Trophoblast cell (in vitro differentiated cells and primary cell): ENCODE results near the gene HRCT1.
A peak's percentile ranks its signal among the peaks of the same experiment; 100 is the strongest.

Experiments used
- DNase-seq, 2 donors: peaks; one replicate each; pipeline ENCODE4 v3.0.0-alpha.2; 2016
- H2AFZ ChIP-seq: 2 replicates; pipeline ENCODE4 v1.6.1; 2013; ENCODE audit warnings: low read length, moderate library complexity, mild to moderate bottlenecking; ENCODE audit not compliant: insufficient read depth, poor library complexity
- H2AK5ac ChIP-seq: 2 replicates; pipeline ENCODE4 v1.6.1; 2013; ENCODE audit warnings: mild to moderate bottlenecking, low read length
- H2BK120ac ChIP-seq: 2 replicates; pipeline ENCODE4 v1.6.1; 2013; ENCODE audit warnings: low read length, mild to moderate bottlenecking, moderate library complexity; ENCODE audit not compliant: insufficient read depth, poor library complexity
- H2BK12ac ChIP-seq: 2 replicates; pipeline ENCODE4 v1.6.1; 2013; ENCODE audit warnings: mild to moderate bottlenecking, low read length, moderate library complexity
- H2BK5ac ChIP-seq: 2 replicates; pipeline ENCODE4 v1.6.1; 2013; ENCODE audit warnings: low read length, low read depth, moderate library complexity, mild to moderate bottlenecking; ENCODE audit not compliant: poor library complexity
- H3K14ac ChIP-seq: 2 replicates; pipeline ENCODE4 v1.6.1; 2013; ENCODE audit warnings: mild to moderate bottlenecking, low read length
- H3K18ac ChIP-seq: 2 replicates; pipeline ENCODE4 v1.6.1; 2013; ENCODE audit warnings: mild to moderate bottlenecking, low read length
- H3K23ac ChIP-seq: 2 replicates; pipeline ENCODE4 v1.6.1; 2013; ENCODE audit warnings: low read length
- H3K27ac ChIP-seq: 2 replicates; pipeline ENCODE4 v1.5.1; 2013; ENCODE audit warnings: low read depth, mild to moderate bottlenecking, inconsistent platforms, low read length, moderate library complexity
- H3K27me3 ChIP-seq: 2 replicates; pipeline ENCODE4 v1.6.1; 2013; ENCODE audit warnings: inconsistent platforms, mild to moderate bottlenecking, low read length, moderate library complexity; ENCODE audit not compliant: insufficient read depth
- H3K36me3 ChIP-seq, 2 experiments: 1 replicate in 1 of 2; 2 replicates in 1 of 2; pipeline ENCODE4 v1.6.1; 2013; ENCODE audit warnings: low read length in 2 of 2, mild to moderate bottlenecking in 2 of 2, moderate library complexity in 1 of 2; ENCODE audit not compliant: insufficient read depth in 2 of 2, control insufficient read depth in 1 of 2
- H3K4ac ChIP-seq: 2 replicates; pipeline ENCODE4 v1.6.1; 2013; ENCODE audit warnings: low read depth, mild to moderate bottlenecking, low read length, moderate library complexity
- H3K4me1 ChIP-seq, 2 experiments: 1 replicate in 1 of 2; 2 replicates in 1 of 2; pipeline ENCODE4 v1.6.1; 2013; ENCODE audit warnings: low read length in 2 of 2, mild to moderate bottlenecking in 2 of 2, moderate library complexity in 1 of 2; ENCODE audit not compliant: insufficient read depth in 2 of 2, control insufficient read depth in 1 of 2
- H3K4me2 ChIP-seq: 2 replicates; pipeline ENCODE4 v1.6.1; 2013; ENCODE audit warnings: inconsistent platforms, mild to moderate bottlenecking, low read length, moderate library complexity
- H3K4me3 ChIP-seq: 2 replicates; pipeline ENCODE4 v1.5.1; 2013; ENCODE audit warnings: mild to moderate bottlenecking, low read depth, low read length, inconsistent platforms
- H3K79me1 ChIP-seq: one replicate; pipeline ENCODE4 v1.6.1; 2013; ENCODE audit warnings: low read length
- H3K79me2 ChIP-seq: 2 replicates; pipeline ENCODE4 v1.6.1; 2013; ENCODE audit warnings: low read length, mild to moderate bottlenecking; ENCODE audit not compliant: control insufficient read depth, insufficient read depth, poor library complexity
- H3K9ac ChIP-seq: 2 replicates; pipeline ENCODE4 v1.6.1; 2013; ENCODE audit warnings: mild to moderate bottlenecking, low read length
- H3K9me3 ChIP-seq: 2 replicates; pipeline ENCODE4 v1.6.1; 2013; ENCODE audit warnings: low read depth, mild to moderate bottlenecking, control low read depth, inconsistent platforms, low read length; ENCODE audit not compliant: insufficient read depth
- H4K12ac ChIP-seq: 2 replicates; pipeline ENCODE4 v1.6.1; 2013; ENCODE audit warnings: low read depth, mild to moderate bottlenecking, low read length, moderate library complexity
- H4K8ac ChIP-seq: 2 replicates; pipeline ENCODE4 v1.6.1; 2013; ENCODE audit warnings: low read depth, mild to moderate bottlenecking, low read length, moderate library complexity
- H4K91ac ChIP-seq: one replicate; pipeline ENCODE4 v1.6.1; 2013; ENCODE audit warnings: low read depth, mild to moderate bottlenecking, low read length, moderate library complexity
- WGBS: extraction: QIAGEN DNeasy Blood & Tissue Kit; methylation state at CpG from one replicate; pipeline ENCODE4 v1.1.7; 2013; ENCODE audit warnings: missing lambda C conversion rate; ENCODE audit not compliant: insufficient read length, insufficient coverage; ENCODE audit errors: extremely low coverage; 5-methylcytosine and 5-hydroxymethylcytosine counted together

HRCT1 gene

DNA sequence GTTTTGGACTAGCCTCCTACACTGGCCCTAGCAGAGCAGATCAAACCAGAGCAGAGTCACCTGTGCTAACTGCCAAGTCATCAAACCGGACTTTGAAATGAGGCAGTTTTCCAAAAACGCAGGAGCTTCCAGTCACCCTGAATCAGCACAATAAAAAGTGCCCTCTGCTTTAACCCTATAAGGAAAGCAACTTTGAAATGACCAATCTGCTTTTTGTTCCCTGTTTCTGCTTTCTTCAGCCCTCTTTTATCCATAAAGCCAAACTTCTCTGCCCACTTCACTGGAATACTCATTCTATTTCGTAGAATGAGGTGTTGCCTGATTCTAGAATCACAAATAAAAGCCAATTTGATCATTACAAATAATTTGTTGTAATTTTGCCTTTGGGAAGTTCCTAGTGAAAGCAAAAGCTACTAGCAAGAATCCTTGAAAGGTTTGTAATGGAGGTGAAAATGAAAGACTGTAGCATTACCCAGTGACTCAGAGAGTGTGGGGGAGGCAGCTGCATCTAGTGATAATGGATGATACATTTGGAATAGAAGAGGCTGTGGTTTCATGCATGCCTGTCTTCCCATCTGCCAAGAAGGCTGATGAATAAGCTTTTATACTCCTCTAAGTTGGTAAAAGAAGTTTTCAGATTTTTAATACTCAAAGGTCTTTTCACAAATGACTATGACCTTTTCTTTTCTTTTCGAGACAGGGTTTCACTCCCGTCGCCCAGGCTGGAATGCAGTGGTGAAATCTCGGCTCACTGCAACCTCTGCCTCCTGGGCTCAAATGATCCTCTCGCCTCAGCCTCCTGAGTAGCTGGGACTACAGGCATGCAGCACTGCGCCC is 18.1 kb downstream of the HRCT1 start:
- no peak overlapping the region for H4K8ac ChIP-seq
- no peak overlapping the region for H2BK120ac ChIP-seq
- no peak overlapping the region for H2BK5ac ChIP-seq
- peaks cover 0 to 6% of the 10 kb centered on the region in 2 experiments for H3K4me1 ChIP-seq
- H3K4ac ChIP-seq, result no peak overlapping the region
- WGBS, result no CpG with 5 or more reads among the region's 9 CpGs
- H3K14ac ChIP-seq, result no peak overlapping the region
- no peaks in the 10 kb centered on the region for H3K79me1 ChIP-seq
- H3K23ac ChIP-seq, result no peak overlapping the region
- no peak overlapping the region for H3K27ac ChIP-seq
- no peak overlapping the region for H3K4me3 ChIP-seq
- no peak overlapping the region for H3K18ac ChIP-seq
- H3K4me2 ChIP-seq, result no peak overlapping the region
- no peak overlapping the region for H2AK5ac ChIP-seq
- H3K79me2 ChIP-seq, result no peaks in the 10 kb centered on the region
- H4K91ac ChIP-seq, result no peak overlapping the region
- no peak overlapping the region for H2AFZ ChIP-seq
- H4K12ac ChIP-seq, result no peak overlapping the region
- no peaks in the 10 kb centered on the region for H3K27me3 ChIP-seq
- H2BK12ac ChIP-seq, result no peak overlapping the region
- H3K9ac ChIP-seq, result no peak overlapping the region
- peaks cover 2% of the 10 kb centered on the region for H3K9me3 ChIP-seq
- DNase-seq, result peak; percentile 49 to 63
- no peaks in the 10 kb centered on the region for H3K36me3 ChIP-seq

DNA sequence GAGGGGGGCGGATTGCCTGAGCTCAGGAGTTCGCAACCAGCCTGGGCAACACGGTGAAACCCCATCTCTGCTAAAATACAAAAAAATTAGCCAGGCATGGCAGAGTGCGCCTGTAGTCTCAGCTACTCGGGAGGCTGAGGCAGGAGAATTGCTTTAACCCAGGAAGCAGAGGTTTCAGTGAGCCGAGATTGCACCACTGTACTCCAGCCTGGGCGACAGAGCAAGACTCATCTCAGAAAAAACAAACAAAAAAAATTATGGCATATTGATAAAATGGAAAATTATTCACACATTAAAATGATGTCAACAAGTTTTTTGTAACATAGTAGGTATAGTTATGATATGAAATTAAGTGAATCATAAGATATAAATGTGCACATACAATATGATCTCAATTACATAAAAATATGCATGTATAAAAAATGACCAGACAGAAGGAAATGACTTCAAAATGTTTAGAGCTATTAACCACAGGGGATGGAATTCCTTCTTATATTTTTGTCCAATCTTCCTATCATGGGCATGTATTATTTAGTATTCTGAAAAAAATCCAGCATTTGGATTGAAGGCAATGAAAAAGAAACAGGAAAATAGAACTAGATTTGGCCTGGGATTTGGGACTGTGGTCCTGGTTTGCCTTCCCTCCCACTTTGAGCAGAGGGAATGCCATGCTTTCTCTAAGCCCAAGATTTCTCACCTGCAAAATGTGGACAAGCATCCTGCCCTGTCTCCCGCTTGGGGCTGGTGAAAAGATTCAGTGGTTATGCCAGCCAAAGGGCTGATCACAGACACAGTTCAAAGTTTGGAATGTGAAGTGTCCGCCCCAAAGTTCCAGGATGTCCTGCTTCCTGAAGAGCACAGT is 22.8 kb downstream of the HRCT1 start:
- no peak overlapping the region for H3K14ac ChIP-seq
- no peak overlapping the region for H3K27ac ChIP-seq
- H3K27me3 ChIP-seq, result no peaks in the 10 kb centered on the region
- no peak overlapping the region for H4K8ac ChIP-seq
- DNase-seq, result no peak
- H2AFZ ChIP-seq, result no peak overlapping the region
- H3K23ac ChIP-seq, result no peak overlapping the region
- no peak overlapping the region for H3K9ac ChIP-seq
- H2BK120ac ChIP-seq, result no peak overlapping the region
- H2AK5ac ChIP-seq, result no peak overlapping the region
- H3K4ac ChIP-seq, result no peak overlapping the region
- no peak overlapping the region for H4K12ac ChIP-seq
- no peak overlapping the region for H3K4me3 ChIP-seq
- H3K36me3 ChIP-seq, result no peaks in the 10 kb centered on the region
- no peaks in the 10 kb centered on the region for H3K79me2 ChIP-seq
- WGBS, result no CpG with 5 or more reads among the region's 9 CpGs
- H3K9me3 ChIP-seq, result no peaks in the 10 kb centered on the region
- no peak overlapping the region for H3K4me2 ChIP-seq
- no peak overlapping the region for H2BK5ac ChIP-seq
- no peak overlapping the region for H4K91ac ChIP-seq
- H3K4me1 ChIP-seq, result peaks cover 0 to 6% of the 10 kb centered on the region in 2 experiments
- no peak overlapping the region for H3K18ac ChIP-seq
- H2BK12ac ChIP-seq, result no peak overlapping the region
- no peaks in the 10 kb centered on the region for H3K79me1 ChIP-seq

DNA sequence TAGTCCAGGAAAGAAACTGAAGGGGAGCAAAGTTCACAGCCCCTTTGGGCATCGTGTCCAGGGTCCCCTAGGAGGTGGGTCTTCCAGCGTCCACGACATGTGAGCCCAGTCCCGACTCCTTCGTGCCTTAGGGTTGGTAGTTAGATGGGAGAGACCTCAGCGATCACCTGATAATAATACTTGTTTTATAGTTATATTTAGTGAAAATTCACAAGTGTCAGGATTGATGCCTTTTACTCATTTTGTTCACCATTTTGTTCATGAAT is 23.4 kb downstream of the HRCT1 start:
- Histone ChIP-seq H3K4me2 (no peak overlapping the region), H3K18ac (no peak overlapping the region), H2AFZ (no peak overlapping the region), H3K9ac (no peak overlapping the region), H2BK5ac (no peak overlapping the region), H3K36me3 (no peaks in the 10 kb centered on the region), H3K4me1 (peaks cover 0 to 5% of the 10 kb centered on the region in 2 experiments), H3K14ac (no peak overlapping the region), H2AK5ac (no peak overlapping the region), H2BK120ac (no peak overlapping the region), H3K9me3 (no peaks in the 10 kb centered on the region), H3K4me3 (no peak overlapping the region), H3K79me1 (no peaks in the 10 kb centered on the region), H3K79me2 (no peaks in the 10 kb centered on the region), H3K4ac (no peak overlapping the region), H2BK12ac (no peak overlapping the region), H4K12ac (no peak overlapping the region), H3K27ac (no peak overlapping the region), H3K27me3 (no peaks in the 10 kb centered on the region), H3K23ac (no peak overlapping the region), H4K91ac (no peak overlapping the region), H4K8ac (no peak overlapping the region)
- WGBS, result no CpG with 5 or more reads among the region's 6 CpGs
- DNase-seq, result no peak

- H2AFZ ChIP-seq, result no peak overlapping the region
- no peak overlapping the region for H3K18ac ChIP-seq
- no peaks in the 10 kb centered on the region for H3K27me3 ChIP-seq
- H3K36me3 ChIP-seq, result no peaks in the 10 kb centered on the region
- H3K9me3 ChIP-seq, result no peaks in the 10 kb centered on the region
- no peak overlapping the region for H3K9ac ChIP-seq
- no peak overlapping the region for H3K4me3 ChIP-seq
- no peak overlapping the region for H4K91ac ChIP-seq
- no peak overlapping the region for H2BK120ac ChIP-seq
- no peak for DNase-seq
- no peaks in the 10 kb centered on the region for H3K79me2 ChIP-seq
- no peak overlapping the region for H2BK5ac ChIP-seq
- no peak overlapping the region for H2BK12ac ChIP-seq
- H3K14ac ChIP-seq, result no peak overlapping the region
- no peaks in the 10 kb centered on the region for H3K79me1 ChIP-seq
- H3K27ac ChIP-seq, result no peak overlapping the region
- H3K4ac ChIP-seq, result no peak overlapping the region
- no peak overlapping the region for H4K8ac ChIP-seq
- H2AK5ac ChIP-seq, result no peak overlapping the region
- H3K4me2 ChIP-seq, result no peak overlapping the region
- H4K12ac ChIP-seq, result no peak overlapping the region
- H3K23ac ChIP-seq, result no peak overlapping the region
- peaks cover 0 to 3% of the 10 kb centered on the region in 2 experiments for H3K4me1 ChIP-seq
Observed at GRCh38 chr9:35930521-35930920, 24.5 kb downstream of the HRCT1 start.
